Body of pancreas (tissue), 4 donors: ENCODE data around the gene PIK3R5. TPM values are rescaled to one million over a fixed set of nuclear protein-coding genes. Genes with fewer than 3 reads are reported as not detected.

Source experiments
- ATAC-seq: fragments of 150-250 bp; one replicate; pipeline ENCODE4 v1.9.1; 2016
- DNase-seq, 4 donors: peaks; one replicate each; pipeline ENCODE4 v3.0.0-alpha.2; 2019
- H3K27ac ChIP-seq, 4 donors: fragments of 200-600 bp; sonication (generic); 1 replicate in 3 of 4; 2 replicates in 1 of 4; pipeline versions ENCODE4 v1.5.1 to v1.6.1; 2016 to 2019; ENCODE audit warnings: mild to moderate bottlenecking in 1 of 4, mixed read lengths in 1 of 4, moderate library complexity in 1 of 4
- H3K27me3 ChIP-seq, 2 donors: fragments of 200-600 bp; sonication (generic); one replicate each; pipeline ENCODE4 v1.6.0; 2016; ENCODE audit warnings: mild to moderate bottlenecking in 1 of 2
- H3K36me3 ChIP-seq, 2 donors: fragments of 200-600 bp; sonication (generic); replicated peaks in 1 of 2; 2 replicates each; pipeline ENCODE4 v1.5.1; 2016; ENCODE audit warnings: low read depth in 2 of 2; ENCODE audit not compliant: insufficient read depth in 1 of 2
- H3K4me1 ChIP-seq: fragments of 200-600 bp; sonication (generic); one replicate; pipeline ENCODE4 v1.6.0; 2016
- H3K4me3 ChIP-seq, 2 donors: fragments of 200-600 bp; sonication (generic); 1 replicate in 1 of 2; 2 replicates in 1 of 2; pipeline ENCODE4 v1.5.1; 2016 to 2019
- H3K9me3 ChIP-seq, 3 donors: fragments of 200-600 bp; sonication (generic); 1 replicate in 2 of 3; 2 replicates in 1 of 3; pipeline ENCODE4 v1.5.1; 2016
- POLR2A ChIP-seq, 3 donors: fragments of 450-650 bp; IDR thresholded peaks; one replicate each; pipeline ENCODE4 v1.6.1; 2016; ENCODE audit warnings: antibody characterized with exemption in 3 of 3, mild to moderate bottlenecking in 2 of 3
- WGBS, 2 donors: methylation state at CpG; one replicate each; pipeline ENCODE4 v1.1.5; 2017; 5-methylcytosine and 5-hydroxymethylcytosine counted together
- intact Hi-C: fragments of 100-400 bp; cut with DNase I; formaldehyde crosslinking; loops from one replicate; pipeline ENCODE4 v1.15.1; 2023
- total RNA-seq, 2 donors: library from RNA; depleted of rRNA; stranded (reverse); fragments of >200 nt; gene quantifications; one replicate each; pipeline ENCODE4 v1.1.0, GENCODE V29; 2016
- TF ChIP-seq, protein P1 (sequence below), 7 experiments: fragments of 450-650 bp in 4 of 7; fragments of 200-600 bp in 3 of 7; sonication (generic) in 3 of 7; IDR thresholded peaks; one replicate each; pipeline ENCODE4 v1.5.1; 2016 to 2019; ENCODE audit warnings: antibody characterized with exemption in 7 of 7

Gene PIK3R5
- total RNA-seq, 2 donors from 2014 or later: 4.6 to 4.7 TPM

DNA sequence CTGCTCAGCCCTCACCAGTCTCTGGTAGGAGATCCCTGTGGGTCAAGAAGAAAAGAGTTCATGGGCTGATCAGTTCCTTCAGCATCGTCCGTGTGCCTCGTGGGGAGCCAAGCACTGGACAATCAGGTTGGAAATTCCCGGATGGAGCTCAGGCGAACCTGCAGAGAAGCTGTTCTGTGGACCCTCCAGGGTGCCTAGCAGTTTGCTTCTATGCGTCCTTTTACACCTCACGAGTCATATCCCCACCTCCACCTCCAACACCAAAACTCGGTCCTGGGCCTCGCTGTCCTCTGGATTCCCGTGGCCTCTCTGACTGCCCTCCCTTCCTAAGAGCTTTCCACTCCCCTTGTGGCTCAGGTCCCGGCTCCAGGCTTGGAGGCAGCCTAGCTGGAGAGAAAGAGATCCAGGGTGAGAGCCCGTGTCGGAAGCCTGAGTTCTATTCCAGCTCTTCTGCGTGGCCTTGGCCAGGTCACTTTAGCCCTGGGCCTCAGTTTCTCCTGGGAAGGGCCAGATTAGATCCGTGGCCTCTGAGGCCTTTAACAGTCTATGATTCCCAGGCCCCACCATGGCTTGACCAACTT, 71.8 kb downstream of the PIK3R5 start:
- TF ChIP-seq, protein P1, sequence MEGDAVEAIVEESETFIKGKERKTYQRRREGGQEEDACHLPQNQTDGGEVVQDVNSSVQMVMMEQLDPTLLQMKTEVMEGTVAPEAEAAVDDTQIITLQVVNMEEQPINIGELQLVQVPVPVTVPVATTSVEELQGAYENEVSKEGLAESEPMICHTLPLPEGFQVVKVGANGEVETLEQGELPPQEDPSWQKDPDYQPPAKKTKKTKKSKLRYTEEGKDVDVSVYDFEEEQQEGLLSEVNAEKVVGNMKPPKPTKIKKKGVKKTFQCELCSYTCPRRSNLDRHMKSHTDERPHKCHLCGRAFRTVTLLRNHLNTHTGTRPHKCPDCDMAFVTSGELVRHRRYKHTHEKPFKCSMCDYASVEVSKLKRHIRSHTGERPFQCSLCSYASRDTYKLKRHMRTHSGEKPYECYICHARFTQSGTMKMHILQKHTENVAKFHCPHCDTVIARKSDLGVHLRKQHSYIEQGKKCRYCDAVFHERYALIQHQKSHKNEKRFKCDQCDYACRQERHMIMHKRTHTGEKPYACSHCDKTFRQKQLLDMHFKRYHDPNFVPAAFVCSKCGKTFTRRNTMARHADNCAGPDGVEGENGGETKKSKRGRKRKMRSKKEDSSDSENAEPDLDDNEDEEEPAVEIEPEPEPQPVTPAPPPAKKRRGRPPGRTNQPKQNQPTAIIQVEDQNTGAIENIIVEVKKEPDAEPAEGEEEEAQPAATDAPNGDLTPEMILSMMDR (IDR thresholded peaks at IDR 0.05): no peak
- no peak for TF ChIP-seq POLR2A (IDR thresholded peaks at IDR 0.05)
- Histone ChIP-seq H3K4me3 (no peak overlapping the region), H3K4me1 (no peaks in the 10 kb centered on the region), H3K9me3 (no peaks in the 10 kb centered on the region), H3K27ac (no peak overlapping the region), H3K27me3 (no peaks in the 10 kb centered on the region), H3K36me3 (no peaks in the 10 kb centered on the region)
- intact Hi-C loops: no loop called here
- ATAC-seq: no peak
- no peak for DNase-seq
- WGBS, 2 donors: 82 to 85% methylated on average over 13 to 15 of the region's 15 CpGs

GRCh38 chr17:8893059-8893458, 72.4 kb downstream of the PIK3R5 start:
- ATAC-seq (no peak), DNase-seq (no peak)
- TF ChIP-seq, protein P1 (IDR thresholded peaks at IDR 0.05): no peak
- TF ChIP-seq POLR2A (IDR thresholded peaks at IDR 0.05): no peak
- H3K36me3 ChIP-seq: no peaks in the 10 kb centered on the region
- H3K4me3 ChIP-seq: no peak overlapping the region
- WGBS, 2 donors: 63 to 72% methylated on average over 2 to 3 of the region's 3 CpGs
- no peaks in the 10 kb centered on the region for H3K9me3 ChIP-seq
- H3K27ac ChIP-seq: no peak overlapping the region
- H3K27me3 ChIP-seq: no peaks in the 10 kb centered on the region
- intact Hi-C loops: no loop called here
- H3K4me1 ChIP-seq: no peaks in the 10 kb centered on the region

DNA sequence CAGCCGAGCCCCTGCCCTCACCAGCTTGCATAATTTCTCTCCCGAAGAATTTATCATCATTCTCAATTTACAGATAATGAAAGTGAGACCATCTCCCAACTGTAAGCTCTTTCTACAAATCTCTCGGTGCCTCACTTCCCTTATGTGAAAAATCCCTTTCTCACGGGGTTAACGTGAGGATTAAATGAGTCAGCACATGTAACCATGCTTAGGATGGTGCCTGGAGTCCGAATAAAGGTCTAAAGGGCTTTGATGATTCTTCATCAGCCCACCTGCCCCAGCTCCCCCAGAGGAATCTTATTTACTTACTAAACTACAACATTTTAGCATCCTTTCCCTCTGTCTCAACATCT, 73.2 kb downstream of the PIK3R5 start:
- ATAC-seq (no peak), DNase-seq (no peak)
- Histone ChIP-seq H3K36me3 (no peaks in the 10 kb centered on the region), H3K4me3 (no peak overlapping the region), H3K9me3 (no peaks in the 10 kb centered on the region), H3K27me3 (no peaks in the 10 kb centered on the region), H3K4me1 (no peaks in the 10 kb centered on the region), H3K27ac (no peak overlapping the region)
- intact Hi-C loops: no loop called here
- 42 to 43% methylated on average over 6 of the region's 6 CpGs for WGBS, 2 donors
- TF ChIP-seq, protein P1 (IDR thresholded peaks at IDR 0.05): no peak
- no peak for TF ChIP-seq POLR2A (IDR thresholded peaks at IDR 0.05)

GRCh38 chr17:8890671-8891070, 74.8 kb downstream of the PIK3R5 start:
- no peak overlapping the region for H3K4me3 ChIP-seq
- TF ChIP-seq, protein P1 (IDR thresholded peaks at IDR 0.05): no peak
- TF ChIP-seq POLR2A (IDR thresholded peaks at IDR 0.05): no peak
- intact Hi-C loops: no loop called here
- no peaks in the 10 kb centered on the region for H3K27me3 ChIP-seq
- no peaks in the 10 kb centered on the region for H3K4me1 ChIP-seq
- 68 to 92% methylated on average over 1 to 12 of the region's 12 CpGs for WGBS, 2 donors
- ATAC-seq (no peak), DNase-seq (no peak)
- no peaks in the 10 kb centered on the region for H3K36me3 ChIP-seq
- no peak overlapping the region for H3K27ac ChIP-seq
- no peaks in the 10 kb centered on the region for H3K9me3 ChIP-seq

GRCh38 chr17:8889458-8890210, 75.9 kb downstream of the PIK3R5 start:
- no peaks in the 10 kb centered on the region for H3K4me1 ChIP-seq
- no peak overlapping the region for H3K4me3 ChIP-seq
- DNase-seq: no peak
- no peaks in the 10 kb centered on the region for H3K36me3 ChIP-seq
- H3K27me3 ChIP-seq: no peaks in the 10 kb centered on the region
- 91 to 93% methylated on average over 7 to 14 of the region's 14 CpGs for WGBS, 2 donors
- ATAC-seq: no peak
- TF ChIP-seq POLR2A (IDR thresholded peaks at IDR 0.05): no peak
- TF ChIP-seq, protein P1 (IDR thresholded peaks at IDR 0.05): no peak
- no peak overlapping the region for H3K27ac ChIP-seq
- no peaks in the 10 kb centered on the region for H3K9me3 ChIP-seq
- intact Hi-C loops: no loop called here
